ENCODE results near the gene OPTC. TPM values are rescaled to one million over a fixed set of nuclear protein-coding genes. Genes with fewer than 3 reads are reported as not detected.

Gene OPTC
- total and polyA plus RNA-seq, 2 of the 8 experiments (the other 6 are each of a cell fraction or from before 2014, with no cell fraction given), result 1.1 to 4.0 TPM

DNA sequence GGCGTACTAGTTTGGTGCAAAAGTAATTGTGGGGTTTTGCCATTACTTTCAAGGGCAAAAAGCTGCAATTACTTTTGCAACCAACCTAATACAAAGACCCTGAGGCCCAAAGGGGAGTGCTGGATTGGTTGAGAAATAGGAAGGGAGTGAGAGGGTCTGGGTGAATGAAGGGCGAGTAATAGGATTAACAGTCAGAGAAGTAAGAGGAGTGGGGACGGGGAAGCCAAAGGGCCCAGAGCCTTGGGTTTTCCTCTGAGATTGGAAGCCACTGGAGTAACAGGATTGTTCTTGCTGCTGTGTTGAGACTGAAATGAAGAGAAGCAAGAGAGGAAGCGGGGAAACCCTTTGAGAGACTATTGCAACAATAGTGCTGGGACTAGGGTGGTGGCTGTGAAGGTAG is 37.4 kb upstream of the OPTC start (continued):
- TF ChIP-seq CHD2 (IDR thresholded peaks at IDR 0.05; ENCODE audit: low read length), result no peak

DNA sequence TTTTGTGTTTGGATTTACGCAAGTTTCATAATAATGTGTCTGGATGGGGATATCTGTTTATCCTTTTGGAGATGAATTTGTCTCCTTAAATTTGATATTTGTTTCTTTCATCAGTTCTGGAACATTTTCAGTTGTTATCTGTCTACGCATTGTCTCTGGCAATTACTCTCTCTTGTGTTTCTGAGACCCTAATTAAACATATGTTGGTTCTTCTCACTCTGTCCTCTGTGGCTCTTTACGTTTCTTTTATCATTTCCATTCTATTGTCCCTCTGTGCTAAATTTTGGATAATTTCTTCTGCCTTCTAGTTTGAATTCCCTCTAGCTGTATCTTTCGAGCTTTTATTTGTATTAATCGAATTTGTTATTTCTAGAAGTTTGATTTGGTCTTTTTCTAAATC is 35.9 kb upstream of the OPTC start:
- no peak for DNase-seq (ENCODE audit: low read depth in 1 of 2, low spot score in 2 of 2)
- no peaks in the 10 kb centered on the region for H3K79me2 ChIP-seq (ENCODE audit: control insufficient read depth in 1 of 2, insufficient read depth in 2 of 2, low read length in 2 of 2)
- no peak for FAIRE-seq
- no peak overlapping the region for H3K4me2 ChIP-seq (ENCODE audit: insufficient read depth in 1 of 2, low read depth in 2 of 2, low read length in 2 of 2)
- CTCF ChIA-PET (ENCODE audit: partially characterized antibody), result no interaction called here
- no peaks in the 10 kb centered on the region for H3K79me1 ChIP-seq (ENCODE audit: low read depth, low read length)
- H3K4ac ChIP-seq (replicated peaks; ENCODE audit: insufficient read length, low read depth, low read length), result no peak overlapping the region
- no peak overlapping the region for H2BK12ac ChIP-seq (ENCODE audit: low read depth, low read length)
- H3K27ac ChIP-seq (ENCODE audit: low read depth, low read length), result no peak overlapping the region
- peaks cover 0 to 3% (median 0%) of the 10 kb centered on the region in 4 experiments; a peak in 2 of 7 replicates for H3K4me1 ChIP-seq (replicated peaks in 1 of 4; ENCODE audit: control insufficient read depth in 3 of 4, insufficient read depth in 4 of 4, low read length in 3 of 4)
- no peak overlapping the region for H3K18ac ChIP-seq (ENCODE audit: extremely low read depth, low read length)
- H3K56ac ChIP-seq (replicated peaks; ENCODE audit: insufficient read length, low read depth, low read length), result no peak overlapping the region
- no peak overlapping the region for H2BK120ac ChIP-seq (replicated peaks; ENCODE audit: low read depth, low read length)
- H2BK15ac ChIP-seq (ENCODE audit: low read length), result no peak overlapping the region
- no peak overlapping the region for H3K23ac ChIP-seq (ENCODE audit: insufficient read length)
- no peak overlapping the region for H2AK5ac ChIP-seq (ENCODE audit: low read depth, low read length)
- H2BK5ac ChIP-seq (ENCODE audit: low read depth, low read length), result no peak overlapping the region
- H4K8ac ChIP-seq (ENCODE audit: extremely low read depth, insufficient read depth, low read length), result no peak overlapping the region
- H3K36me3 ChIP-seq (ENCODE audit: control insufficient read depth in 2 of 4, insufficient read depth in 4 of 4, low read length in 3 of 4), result no peaks in the 10 kb centered on the region
- no peaks in the 10 kb centered on the region for H3K23me2 ChIP-seq (ENCODE audit: low read depth, low read length)
- no peaks in the 10 kb centered on the region for H4K20me1 ChIP-seq (replicated peaks in 1 of 2; ENCODE audit: control insufficient read depth in 1 of 2, insufficient read depth in 2 of 2, low read length in 2 of 2)
- no peak overlapping the region for H3K4me3 ChIP-seq (ENCODE audit: extremely low read depth in 1 of 4, insufficient read depth in 2 of 4, low read depth in 3 of 4, low read length in 4 of 4)
- no peak overlapping the region for H3K14ac ChIP-seq (ENCODE audit: insufficient read length)
- H3K27me3 ChIP-seq (replicated peaks in 1 of 4; ENCODE audit: control insufficient read depth in 3 of 4, extremely low read depth in 1 of 4, insufficient read depth in 3 of 4, low read length in 3 of 4), result no peaks in the 10 kb centered on the region
- no peak for TF ChIP-seq POLR2AphosphoS5 (IDR thresholded peaks at IDR 0.05; ENCODE audit: low read depth, low read length)
- no peak for TF ChIP-seq EP300 (IDR thresholded peaks at IDR 0.05; ENCODE audit: borderline replicate concordance in 1 of 2, low read depth in 2 of 2, low read length in 2 of 2)
- TF ChIP-seq KDM4A (IDR thresholded peaks at IDR 0.05; ENCODE audit: low read depth, low read length, severe bottlenecking), result no peak
- no peak for TF ChIP-seq KDM1A (IDR thresholded peaks at IDR 0.05; ENCODE audit: borderline replicate concordance, low read length)
- TF ChIP-seq POLR2A (IDR thresholded peaks at IDR 0.05; ENCODE audit: control extremely low read depth in 1 of 2, low read depth in 2 of 2, low read length in 2 of 2), result no peak
- TF ChIP-seq BCL11A (IDR thresholded peaks at IDR 0.05; ENCODE audit: low read depth in 2 of 2, low read length in 2 of 2), result no peak
- TF ChIP-seq SP2 (IDR thresholded peaks at IDR 0.05; ENCODE audit: low read length), result no peak
- TF ChIP-seq YY1 (IDR thresholded peaks at IDR 0.05; ENCODE audit: low read depth, low read length), result no peak
- no peak for TF ChIP-seq RNF2 (IDR thresholded peaks at IDR 0.05; ENCODE audit: borderline replicate concordance, low read depth, low read length, missing control alignments, poor library complexity, severe bottlenecking)
- no peak for TF ChIP-seq BRCA1 (IDR thresholded peaks at IDR 0.05; ENCODE audit: low read depth, low read length)
- TF ChIP-seq FOSL1 (IDR thresholded peaks at IDR 0.05; ENCODE audit: insufficient read depth, low read depth, low read length), result no peak
- no peak for TF ChIP-seq HDAC2 (IDR thresholded peaks at IDR 0.05; ENCODE audit: borderline replicate concordance in 1 of 2, low read depth in 2 of 2, low read length in 2 of 2)
- no peak overlapping the region for H2BK20ac ChIP-seq (ENCODE audit: low read length)
- H4K5ac ChIP-seq (ENCODE audit: insufficient read length, low read depth, low read length), result no peak overlapping the region
- WGBS, 2 experiments (ENCODE audit: extremely low coverage in 1 of 2, insufficient coverage in 1 of 2, insufficient read length in 1 of 2, insufficient replicate concordance in 2 of 2, low coverage in 1 of 2, low lambda C conversion rate in 2 of 2, missing lambda C conversion rate in 1 of 2), result 82% methylated on average over 5 of the region's 5 CpGs; no CpG with 5 or more reads in 1 of the 2 experiments
- no peaks in the 10 kb centered on the region for H3K9me3 ChIP-seq (ENCODE audit: insufficient read depth in 2 of 2, low read depth in 1 of 2, low read length in 1 of 2)
- no peak overlapping the region for H3K9ac ChIP-seq (replicated peaks in 1 of 4; ENCODE audit: extremely low read depth in 1 of 4, low read depth in 3 of 4, low read length in 3 of 4)
- no peak overlapping the region for H2AFZ ChIP-seq (ENCODE audit: low read length)
- H4K91ac ChIP-seq (replicated peaks; ENCODE audit: insufficient read length, low read length), result no peak overlapping the region
- POLR2A ChIA-PET (ENCODE audit: partially characterized antibody), result no interaction called here
